ENCODE data around the gene AFDN. TPM values are rescaled to one million over a fixed set of nuclear protein-coding genes. Genes with fewer than 3 reads are reported as not detected.

AFDN gene
- total RNA-seq, 1 experiment from 2014 or later: 177 TPM

DNA sequence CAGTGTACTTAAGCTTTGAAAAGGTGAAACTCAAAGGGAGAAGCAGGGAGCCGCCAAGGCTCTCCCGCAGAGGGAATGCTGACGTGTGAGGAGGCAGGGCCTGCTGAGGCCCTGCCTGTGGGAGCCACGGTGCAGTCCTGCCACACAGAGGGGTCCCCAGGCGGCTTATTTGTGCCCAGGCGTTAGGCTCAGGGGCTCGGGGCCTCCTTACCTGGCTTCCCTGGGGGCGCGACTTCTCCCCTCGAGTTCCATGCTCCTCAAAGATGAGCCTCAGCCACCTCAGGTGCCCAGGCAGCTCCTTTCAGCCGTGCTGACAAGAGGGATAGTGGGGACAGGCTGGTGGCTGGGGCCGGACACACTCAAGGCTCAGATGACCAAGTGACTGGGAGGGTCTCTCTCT is 168.6 kb downstream of the AFDN start:
- Mint-ChIP-seq H3K4me3 (ENCODE audit: unreplicated experiment) (no peak overlapping the region), H3K4me1 (ENCODE audit: low read depth, unreplicated experiment) (no peaks in the 10 kb centered on the region), H3K27me3 (ENCODE audit: insufficient read depth, unreplicated experiment) (no peaks in the 10 kb centered on the region), H3K9me3 (ENCODE audit: unreplicated experiment) (no peaks in the 10 kb centered on the region), H3K27ac (ENCODE audit: unreplicated experiment) (no peak overlapping the region), H3K36me3 (ENCODE audit: insufficient read depth, unreplicated experiment) (no peaks in the 10 kb centered on the region)
- intact Hi-C loops (cut with micrococcal nuclease; ENCODE audit: unreplicated experiment): no loop called here
- H3K9me3 ChIP-seq: no peaks in the 10 kb centered on the region
- CTCF ChIA-PET: no interaction called here
- H3K36me3 ChIP-seq (ENCODE audit: control insufficient read depth, insufficient read depth, low read length): no peaks in the 10 kb centered on the region
- H3K4me3 ChIP-seq (ENCODE audit: low read depth, low read length): no peak overlapping the region
- H3K27me3 ChIP-seq (replicated peaks; ENCODE audit: control insufficient read depth, insufficient read depth, low read length): no peaks in the 10 kb centered on the region
- POLR2A ChIA-PET: no interaction called here
- no peaks in the 10 kb centered on the region for H3K4me1 ChIP-seq
- no peak for TF ChIP-seq CTCF (IDR thresholded peaks at IDR 0.05; ENCODE audit: insufficient read depth in 1 of 2, low read depth in 1 of 2, low read length in 1 of 2, severe bottlenecking in 1 of 2, unreplicated experiment in 1 of 2)
- DNase-seq: no peak
- no TSS peak for BruUV-seq (replicated peaks)

- H3K27me3 Mint-ChIP-seq (ENCODE audit: insufficient read depth, unreplicated experiment): no peaks in the 10 kb centered on the region
- Histone ChIP-seq H3K9me3 (no peaks in the 10 kb centered on the region), H3K36me3 (ENCODE audit: control insufficient read depth, insufficient read depth, low read length) (no peaks in the 10 kb centered on the region), H3K27me3 (replicated peaks; ENCODE audit: control insufficient read depth, insufficient read depth, low read length) (no peaks in the 10 kb centered on the region), H3K4me3 (ENCODE audit: low read depth, low read length) (no peak overlapping the region), H3K4me1 (no peaks in the 10 kb centered on the region)
- no peak overlapping the region for H3K27ac Mint-ChIP-seq (ENCODE audit: unreplicated experiment)
- intact Hi-C loops (cut with micrococcal nuclease; ENCODE audit: unreplicated experiment): no loop called here
- TF ChIP-seq CTCF (IDR thresholded peaks at IDR 0.05; ENCODE audit: insufficient read depth in 1 of 2, low read depth in 1 of 2, low read length in 1 of 2, severe bottlenecking in 1 of 2, unreplicated experiment in 1 of 2): no peak
- no peak for DNase-seq
- CTCF ChIA-PET: no interaction called here
- H3K36me3 Mint-ChIP-seq (ENCODE audit: insufficient read depth, unreplicated experiment): no peaks in the 10 kb centered on the region
- no TSS peak for BruUV-seq (replicated peaks)
- no peaks in the 10 kb centered on the region for H3K4me1 Mint-ChIP-seq (ENCODE audit: low read depth, unreplicated experiment)
- no peaks in the 10 kb centered on the region for H3K9me3 Mint-ChIP-seq (ENCODE audit: unreplicated experiment)
- no peak overlapping the region for H3K4me3 Mint-ChIP-seq (ENCODE audit: unreplicated experiment)
- POLR2A ChIA-PET: no interaction called here
Measured at GRCh38 chr6:167995731-167996151, 169.0 kb downstream of the AFDN start.

GRCh38 chr6:167996424-167997199 is 169.9 kb downstream of the AFDN start:
- H3K27me3 ChIP-seq (replicated peaks; ENCODE audit: control insufficient read depth, insufficient read depth, low read length): no peaks in the 10 kb centered on the region
- no peak overlapping the region for H3K4me3 ChIP-seq (ENCODE audit: low read depth, low read length)
- CTCF ChIA-PET: no interaction called here
- no peaks in the 10 kb centered on the region for H3K9me3 ChIP-seq
- POLR2A ChIA-PET: no interaction called here
- TF ChIP-seq CTCF (IDR thresholded peaks at IDR 0.05; ENCODE audit: insufficient read depth in 1 of 2, low read depth in 1 of 2, low read length in 1 of 2, severe bottlenecking in 1 of 2, unreplicated experiment in 1 of 2): no peak
- DNase-seq: no peak
- Mint-ChIP-seq H3K9me3 (ENCODE audit: unreplicated experiment) (no peaks in the 10 kb centered on the region), H3K4me1 (ENCODE audit: low read depth, unreplicated experiment) (no peaks in the 10 kb centered on the region), H3K36me3 (ENCODE audit: insufficient read depth, unreplicated experiment) (peaks cover 6% of the 10 kb centered on the region), H3K27me3 (ENCODE audit: insufficient read depth, unreplicated experiment) (no peaks in the 10 kb centered on the region), H3K4me3 (ENCODE audit: unreplicated experiment) (no peak overlapping the region), H3K27ac (ENCODE audit: unreplicated experiment) (no peak overlapping the region)
- no TSS peak for BruUV-seq (replicated peaks)
- no peaks in the 10 kb centered on the region for H3K36me3 ChIP-seq (ENCODE audit: control insufficient read depth, insufficient read depth, low read length)
- no peaks in the 10 kb centered on the region for H3K4me1 ChIP-seq
- intact Hi-C loops (cut with micrococcal nuclease; ENCODE audit: unreplicated experiment): no loop called here

Measured in Caco-2 (cell line).